Activated naive CD4-positive, alpha-beta T cell treated with anti-CD3 and anti-CD28 coated beads, Interleukin-2, amount 50 U/mL, for 16 hours (primary cell): ENCODE measurements around the gene UBA7.
"Not testable (repeated sequence)": the region's sequence is repeated elsewhere in the genome, so short reads cannot be mapped to it uniquely, and the experiment has no call there.

Experiments
- DNase-seq: peaks from one replicate; pipeline ENCODE4 v3.0.0-alpha.2; 2020

The UBA7 gene

DNA sequence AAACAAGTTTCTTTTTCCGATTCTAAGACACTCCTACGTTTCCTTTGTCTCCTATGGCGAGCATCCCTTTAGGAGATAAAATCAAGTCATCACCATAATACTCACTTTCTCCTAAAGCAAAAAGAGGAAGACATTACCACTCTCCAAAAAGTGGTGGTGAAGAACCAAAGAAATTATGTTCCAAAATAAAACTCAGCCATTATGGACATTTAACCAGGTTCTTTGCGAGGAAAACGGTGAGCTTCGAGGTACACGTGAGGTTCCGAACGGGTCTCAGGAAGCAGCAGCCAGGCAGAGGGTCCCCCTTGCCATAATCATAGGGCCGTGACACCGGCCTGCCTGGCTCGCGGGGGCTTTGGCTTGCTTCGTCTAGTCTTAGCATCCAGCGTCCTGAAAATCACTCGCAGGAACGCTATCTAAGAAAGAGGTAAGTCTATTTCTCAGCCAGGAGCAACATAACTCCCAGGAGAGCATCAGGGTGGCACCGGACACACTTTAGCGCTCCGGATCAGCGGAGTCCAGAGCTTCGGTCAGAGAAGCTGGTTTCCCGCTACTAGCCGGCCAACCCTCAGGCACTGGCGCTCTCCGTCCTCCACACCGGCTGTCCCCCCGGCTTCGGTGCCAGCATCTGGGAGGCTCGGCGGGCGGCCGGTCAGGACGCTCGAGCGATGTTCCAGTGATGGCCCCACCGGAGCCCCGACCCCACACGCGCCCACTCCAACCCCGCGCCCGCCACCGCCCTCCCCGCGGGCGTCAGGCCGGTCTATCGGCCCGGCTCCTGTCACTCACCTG is 28.0 kb downstream of the UBA7 start:
- DNase-seq, result peak; percentile 21

DNA sequence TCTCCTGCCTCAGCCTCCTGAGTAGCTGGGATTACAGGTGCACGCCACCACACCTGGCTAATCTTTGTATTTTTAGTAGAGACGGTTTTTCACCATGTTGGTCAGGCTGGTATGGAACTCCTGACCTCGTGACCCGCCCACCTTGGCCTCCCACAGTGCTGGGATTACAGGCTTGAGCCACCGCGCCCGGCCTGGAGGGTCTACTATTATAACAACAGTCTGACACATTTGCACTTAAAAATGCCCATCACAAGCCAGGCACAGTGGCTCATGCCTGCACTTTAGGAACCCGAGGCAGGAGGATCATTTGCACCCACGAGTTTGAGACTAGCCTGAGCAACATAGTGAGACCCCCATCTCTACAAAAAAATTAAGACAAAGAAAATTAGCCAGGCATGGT is 31.5 kb downstream of the UBA7 start:
- DNase-seq, result not testable (repeated sequence)

DNA sequence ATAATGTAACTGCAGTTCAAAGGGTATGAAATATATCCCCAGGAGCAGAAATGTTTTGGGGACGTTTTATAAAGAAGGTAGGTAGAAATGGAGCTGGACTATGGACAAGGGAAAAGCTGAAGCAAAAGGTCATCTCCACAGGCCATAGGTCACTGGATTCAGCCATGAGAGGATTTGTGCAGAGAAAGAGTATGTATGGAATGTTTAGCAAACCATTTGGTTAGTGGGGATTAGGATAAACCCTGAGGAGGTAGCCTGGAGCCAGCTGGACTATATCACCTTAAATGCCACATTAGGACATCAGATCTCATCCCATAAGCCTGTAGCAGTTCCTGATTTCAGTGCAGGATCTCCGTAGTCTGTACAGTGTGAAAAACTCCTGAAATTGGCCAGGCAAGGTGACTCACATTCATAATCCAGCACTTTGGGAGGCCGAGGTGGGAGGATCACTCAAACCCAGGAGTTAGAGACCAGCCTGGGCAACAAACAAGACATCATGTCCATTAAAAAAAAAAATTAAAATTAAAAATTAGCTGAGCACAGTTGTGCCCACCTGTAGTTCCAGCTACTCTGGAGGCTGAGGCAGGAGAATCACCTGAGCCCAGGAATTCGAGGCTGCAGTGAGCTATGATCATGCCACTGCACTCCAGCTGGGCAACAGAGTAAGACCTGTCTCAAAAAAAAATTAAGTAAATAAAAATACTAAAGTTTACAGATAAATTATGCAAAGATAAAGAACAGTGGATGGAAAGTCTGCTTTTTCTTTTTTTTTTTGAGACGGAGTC is 32.1 kb downstream of the UBA7 start:
- no peak for DNase-seq

DNA sequence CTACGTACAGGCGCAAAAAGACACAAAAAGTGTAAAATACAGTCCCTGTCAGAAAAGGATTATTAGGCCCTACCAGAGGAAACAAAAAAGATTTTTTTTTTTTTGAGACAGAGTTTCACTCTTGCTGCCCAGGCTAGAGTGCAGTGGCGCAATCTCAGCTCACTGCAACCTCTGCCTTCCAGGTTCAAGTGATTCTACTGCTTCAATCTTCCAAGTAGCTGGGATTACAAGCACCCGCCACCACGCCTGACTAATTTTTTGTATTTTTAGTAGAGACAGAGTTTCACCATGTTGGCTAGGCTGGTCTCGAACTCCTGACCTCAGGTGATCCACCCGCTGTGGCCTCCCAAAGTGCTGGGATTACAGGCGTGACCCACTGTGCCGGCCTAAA is 32.8 kb downstream of the UBA7 start:
- DNase-seq, result not testable (repeated sequence)

DNA sequence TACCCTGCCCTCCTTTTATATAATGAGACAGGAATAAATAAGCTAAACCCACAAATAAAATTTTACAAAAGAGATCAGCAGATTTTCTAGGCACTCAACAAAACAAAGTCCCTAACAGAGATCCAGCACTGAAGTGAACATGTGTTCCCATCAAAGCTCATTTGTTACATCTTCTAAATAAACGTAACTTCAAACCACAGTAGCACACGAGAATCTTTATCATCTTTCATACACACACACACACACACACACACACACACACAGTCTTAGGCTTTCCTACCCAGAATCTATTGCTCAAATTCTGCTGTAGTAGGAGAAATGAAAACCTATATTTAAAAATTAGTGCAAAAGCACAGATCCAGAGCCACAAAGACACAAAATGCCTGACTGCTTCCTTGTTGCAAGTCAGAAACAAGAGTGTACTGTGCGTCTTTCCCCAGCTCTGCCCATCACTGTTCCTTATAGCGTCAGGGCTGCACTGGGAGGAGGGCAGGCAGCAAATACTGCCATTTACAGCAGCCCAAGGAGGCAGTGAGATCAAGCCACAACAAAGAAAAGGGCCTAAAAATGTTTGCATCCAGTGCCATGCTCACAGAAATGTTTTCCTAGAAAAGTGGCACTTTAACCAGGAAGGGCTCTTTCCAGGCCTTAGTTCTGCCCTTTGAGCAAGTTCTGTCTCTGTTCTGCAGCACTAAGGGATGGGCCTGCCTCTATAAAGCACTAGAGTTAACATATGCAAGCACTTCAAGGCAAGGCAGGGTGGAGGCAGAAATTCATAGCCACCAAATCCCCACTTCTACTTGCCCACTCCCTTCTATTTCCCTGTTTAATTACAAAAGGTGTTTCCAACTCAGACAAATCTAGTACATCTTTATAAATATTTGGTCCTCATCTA is 33.4 kb downstream of the UBA7 start:
- no peak for DNase-seq

DNA sequence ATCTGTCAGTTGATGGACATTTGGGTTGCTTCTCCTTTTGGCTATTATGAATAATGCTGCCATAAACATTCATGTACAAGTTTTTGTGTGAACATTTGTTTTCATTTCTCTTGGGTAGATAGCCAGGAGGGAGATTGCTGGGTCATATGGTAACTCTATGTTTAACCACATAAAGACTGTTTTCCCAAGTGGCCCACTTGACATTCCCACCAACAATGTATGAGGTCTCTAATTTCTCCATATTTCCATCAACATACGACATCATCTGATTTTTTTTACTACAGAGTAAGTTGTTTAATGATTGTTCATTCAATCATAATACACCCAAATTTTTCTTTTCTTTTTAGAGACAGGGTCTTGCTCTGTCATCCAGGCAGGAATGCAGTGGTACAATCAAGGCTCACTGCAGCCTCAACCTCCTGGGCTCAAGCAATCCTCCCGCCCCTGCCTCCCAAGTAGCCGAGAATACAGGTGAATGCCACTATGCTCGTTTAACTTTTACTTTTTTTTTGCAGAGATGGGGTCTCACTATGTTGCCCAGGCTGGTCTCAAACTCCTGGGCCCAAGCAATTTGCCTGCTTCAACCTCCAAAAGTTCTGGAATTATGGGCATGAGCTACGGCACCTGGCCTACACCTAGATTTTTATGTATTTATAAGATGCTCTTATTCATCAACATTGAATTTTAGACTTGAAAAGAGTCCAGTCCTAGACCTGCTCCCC is 34.2 kb downstream of the UBA7 start:
- DNase-seq, result no peak

DNA sequence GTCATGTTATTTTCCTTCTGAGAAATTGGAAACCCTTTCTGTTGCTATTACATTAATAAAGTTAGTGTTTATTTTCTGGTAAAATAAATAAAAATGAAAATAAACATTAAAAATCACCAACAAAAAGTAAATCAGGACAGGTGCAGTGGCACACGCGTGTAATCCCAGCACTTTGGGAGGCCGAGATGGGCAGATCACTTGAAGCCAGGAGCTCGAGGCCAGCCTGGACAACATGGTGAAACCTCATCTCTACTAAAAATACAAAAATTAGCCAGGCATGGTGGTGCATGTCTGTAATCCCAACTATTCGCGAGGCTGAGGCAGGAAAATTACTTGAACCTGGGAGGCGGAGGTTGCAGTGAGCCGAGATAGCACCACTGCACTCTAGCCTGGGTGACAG is 37.7 kb downstream of the UBA7 start:
- DNase-seq, result not testable (repeated sequence)

DNA sequence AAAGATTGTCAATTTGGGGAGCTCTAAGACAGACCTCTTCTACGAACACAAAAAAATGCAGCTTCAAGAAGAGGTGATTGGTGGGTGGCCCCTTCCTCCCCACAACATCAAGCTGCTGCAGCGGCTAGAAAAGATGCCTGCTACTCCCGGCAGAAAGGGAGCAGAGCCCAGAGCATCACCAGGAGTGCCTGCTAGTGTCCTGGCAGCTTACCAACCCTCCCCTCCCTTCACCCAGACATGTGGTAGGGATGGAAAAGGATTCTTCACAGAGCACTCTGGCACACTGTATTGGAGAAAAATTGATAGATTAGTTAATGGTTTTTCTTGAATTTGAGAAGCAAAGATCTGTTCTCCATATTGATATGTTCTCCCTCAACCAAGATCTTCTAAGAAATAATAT is 38.2 kb downstream of the UBA7 start:
- DNase-seq, result no peak

DNA sequence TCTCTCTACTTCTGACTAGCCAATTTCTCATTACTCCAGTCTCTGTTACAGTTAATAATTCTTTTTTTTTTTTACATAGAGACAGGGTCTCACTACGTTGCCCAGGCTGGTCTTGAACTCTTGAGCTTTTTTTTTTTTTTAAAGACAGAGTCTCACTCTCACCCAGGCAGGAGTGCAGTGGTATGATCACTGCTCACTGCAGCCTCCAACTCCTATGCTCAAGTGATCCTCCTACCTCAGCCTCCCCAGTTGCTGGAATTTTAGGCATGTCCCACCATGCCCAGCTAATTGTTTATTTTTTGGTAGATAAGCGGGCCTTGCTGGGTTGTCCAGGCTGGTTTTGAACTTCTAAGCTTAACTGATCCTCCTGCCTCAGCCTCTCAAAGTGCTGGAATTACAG is 41.0 kb downstream of the UBA7 start:
- DNase-seq, result no peak

DNA sequence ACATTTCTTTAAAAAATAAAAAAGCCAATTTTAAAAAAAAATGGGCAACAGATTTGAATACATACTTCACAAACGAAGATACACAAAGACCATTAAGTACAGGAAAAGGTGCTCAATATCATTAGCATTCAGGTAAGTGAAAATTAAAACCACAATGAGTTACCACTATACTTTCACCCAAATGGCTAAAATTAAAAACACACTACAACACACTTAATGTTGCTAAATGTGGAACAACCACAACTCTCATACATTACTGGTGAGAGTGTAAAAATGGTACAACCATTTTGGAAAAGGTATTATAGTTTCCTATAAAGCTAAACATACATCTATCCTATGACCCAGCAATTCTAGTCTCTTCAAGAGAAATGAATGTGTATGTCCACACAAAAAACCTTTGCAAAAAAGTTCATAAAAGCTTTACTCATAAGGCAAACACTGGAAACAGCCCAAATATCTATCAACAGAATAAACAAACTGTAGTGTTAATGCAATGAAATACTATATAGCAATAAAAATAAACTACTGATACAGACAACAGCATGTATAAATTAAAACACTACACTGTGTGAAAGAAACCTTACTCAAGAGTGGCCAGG is 42.3 kb downstream of the UBA7 start:
- DNase-seq, result no peak

DNA sequence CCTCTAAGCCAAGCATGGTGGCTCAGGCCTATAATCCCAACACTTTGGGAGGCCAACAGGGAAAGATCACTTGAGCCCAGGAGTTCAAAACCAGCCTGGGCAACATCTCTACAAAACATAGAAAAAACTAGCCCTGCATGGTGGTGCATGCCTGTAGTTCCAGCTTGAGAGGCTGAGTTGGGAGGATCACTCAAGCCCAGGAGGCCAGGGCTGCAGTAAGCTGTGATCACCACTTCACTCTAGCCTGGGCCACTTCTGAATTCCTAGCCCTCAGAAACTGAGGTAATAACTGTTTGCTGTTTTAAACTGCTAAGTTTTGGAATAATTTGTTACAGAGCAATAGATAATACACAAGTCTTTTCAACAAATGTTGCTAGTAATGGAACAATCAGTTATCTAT is 43.8 kb downstream of the UBA7 start:
- no peak for DNase-seq

DNA sequence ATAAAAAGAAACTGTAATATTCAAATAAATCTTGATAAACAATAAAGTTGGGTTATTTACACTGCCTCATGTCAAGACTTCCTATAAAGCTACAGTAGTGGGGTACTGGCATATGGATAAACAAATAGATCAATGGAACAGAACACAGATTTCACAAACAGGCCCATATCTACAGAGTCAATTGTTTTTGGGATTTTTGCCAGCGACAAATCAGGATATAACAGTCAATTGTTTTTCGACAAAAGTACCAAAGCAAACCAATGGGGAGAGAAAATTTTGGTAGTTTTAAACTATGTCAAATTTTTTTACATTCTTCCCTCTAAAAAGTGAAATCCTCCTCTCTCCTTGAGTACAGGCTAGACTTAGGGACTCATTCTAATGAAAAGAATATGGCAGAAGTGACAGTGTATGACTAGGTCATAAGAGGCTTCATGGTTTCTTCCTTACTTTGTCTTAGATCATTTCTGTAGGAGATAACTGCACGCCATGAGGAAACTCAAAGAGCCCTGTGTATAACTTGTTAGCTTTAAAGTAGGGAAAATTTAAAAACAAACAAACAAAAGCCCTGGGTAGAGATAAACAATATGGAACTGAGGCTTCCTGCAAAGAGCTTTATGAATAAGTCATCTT is 44.4 kb downstream of the UBA7 start:
- no peak for DNase-seq

DNA sequence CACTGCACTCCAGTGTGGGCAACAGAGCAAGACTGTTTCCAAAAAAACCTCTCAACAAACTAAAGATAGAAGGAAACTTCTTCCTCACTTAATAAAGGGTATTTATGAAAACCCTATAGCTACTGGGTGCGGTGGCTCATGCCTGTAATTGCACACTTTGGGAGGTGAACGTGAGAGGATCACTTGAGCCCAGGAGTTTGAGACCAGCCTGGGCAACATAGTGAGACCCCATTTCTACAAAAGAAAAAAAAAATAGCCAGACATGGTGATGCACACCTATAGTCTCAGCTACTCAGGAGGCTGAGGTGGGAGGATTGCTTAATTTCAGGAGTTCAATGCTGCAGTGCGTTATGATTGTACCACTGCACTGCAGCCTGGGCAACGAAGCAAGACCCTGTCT is 49.8 kb downstream of the UBA7 start:
- no peak for DNase-seq

DNA sequence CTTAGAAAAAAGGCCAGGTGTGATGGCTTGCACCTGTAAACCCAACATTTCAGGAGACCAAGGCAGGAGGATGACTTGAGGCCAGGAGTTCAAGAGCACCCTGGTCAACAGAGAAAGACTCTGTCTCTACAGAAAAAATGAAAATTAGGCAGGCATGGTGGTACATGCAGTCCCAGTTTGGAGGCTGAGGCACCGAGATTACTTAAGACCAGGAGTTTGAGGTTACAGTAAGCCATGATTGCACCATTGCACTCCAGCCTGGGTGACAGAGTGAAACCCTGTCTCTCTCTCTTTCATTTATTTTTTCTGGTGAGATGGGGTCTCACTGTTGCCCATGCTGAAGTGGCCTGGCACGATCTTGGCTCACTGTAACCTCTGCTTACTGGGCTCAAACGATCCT is 52.1 kb downstream of the UBA7 start:
- no peak for DNase-seq

DNA sequence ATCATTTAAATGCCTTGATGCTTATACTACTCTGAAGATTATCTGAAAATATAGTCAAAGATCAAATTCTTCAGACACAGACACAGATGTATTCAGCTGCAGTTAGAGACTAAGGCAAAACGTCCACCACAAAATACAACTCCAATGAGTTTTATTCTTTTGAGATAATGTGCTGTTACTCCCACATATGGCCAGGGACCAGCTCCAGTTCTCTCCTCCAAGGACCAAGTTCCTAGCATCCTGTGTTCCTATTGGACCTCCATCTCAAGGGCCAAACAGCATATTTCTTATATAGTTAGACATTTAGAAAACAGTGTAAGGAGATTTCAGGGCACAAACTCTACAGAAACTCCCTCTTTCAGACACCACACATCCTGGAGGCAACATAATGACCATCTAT is 54.5 kb downstream of the UBA7 start:
- no peak for DNase-seq

DNA sequence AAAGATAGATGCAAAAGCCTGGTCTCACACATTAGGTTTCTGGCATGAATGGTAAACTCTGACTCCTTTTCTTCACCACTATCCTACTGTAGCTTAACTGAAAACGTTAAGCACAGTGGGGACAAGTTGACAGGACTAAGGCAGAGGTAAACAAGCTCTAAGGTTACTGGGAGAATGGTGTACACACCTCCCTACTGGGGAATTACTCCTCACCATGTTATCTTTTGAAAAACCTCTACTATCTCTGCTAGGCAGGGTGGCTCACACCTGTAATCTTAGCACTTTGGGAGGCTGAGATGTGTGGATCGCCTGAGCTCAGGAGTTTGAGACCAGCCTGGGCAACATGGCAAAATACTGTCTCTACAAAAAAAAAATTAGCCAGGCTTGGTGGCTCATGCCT is 56.6 kb downstream of the UBA7 start:
- no peak for DNase-seq

DNA sequence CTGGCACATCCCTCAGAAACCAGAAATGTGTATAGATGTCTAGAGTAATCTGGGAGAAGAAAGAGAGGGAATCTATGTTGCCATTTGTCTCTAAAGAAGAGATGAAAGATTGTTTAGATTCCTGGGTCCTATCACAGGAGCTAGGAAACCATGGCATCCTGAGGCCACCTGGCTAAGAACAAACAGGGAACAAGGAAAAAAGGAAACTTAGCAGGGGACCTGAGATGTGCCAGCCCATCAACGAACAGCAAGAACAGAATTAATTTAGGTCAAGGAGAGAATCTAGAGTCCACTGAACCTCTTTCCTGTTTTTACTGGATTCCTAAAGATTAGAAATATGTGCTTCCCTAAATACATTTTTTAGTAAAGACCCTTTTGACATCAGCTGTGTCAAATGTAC is 57.7 kb downstream of the UBA7 start:
- DNase-seq, result no peak
